Muscle of leg (tissue), 11 donors: ENCODE measurements around the gene ADPGK. TPM values are rescaled to one million over a fixed set of nuclear protein-coding genes. Genes with fewer than 3 reads are reported as not detected.
"Not testable (repeated sequence)": the region's sequence is repeated elsewhere in the genome, so short reads cannot be mapped to it uniquely, and the experiment has no call there.

ENCODE experiments used
- DNase-seq: peaks from one replicate; pipeline ENCODE4 v3.0.0; 2013
- H3K27ac ChIP-seq: one replicate; pipeline ENCODE4 v1.5.1; 2013; ENCODE audit warnings: mild to moderate bottlenecking, low read length, control low read depth
- H3K27me3 ChIP-seq: one replicate; pipeline ENCODE4 v1.6.1; 2013; ENCODE audit warnings: low read length; ENCODE audit not compliant: control insufficient read depth, insufficient read depth
- H3K36me3 ChIP-seq: one replicate; pipeline ENCODE4 v1.6.1; 2013; ENCODE audit warnings: low read length; ENCODE audit not compliant: control insufficient read depth, insufficient read depth
- H3K4me1 ChIP-seq: one replicate; pipeline ENCODE4 v1.6.1; 2013; ENCODE audit warnings: low read length; ENCODE audit not compliant: control insufficient read depth, insufficient read depth
- H3K4me3 ChIP-seq: one replicate; pipeline ENCODE4 v1.5.1; 2013; ENCODE audit warnings: low read length, control low read depth
- H3K9me3 ChIP-seq: replicated peaks from 2 replicates; pipeline ENCODE4 v1.6.1; 2013; ENCODE audit warnings: low read depth, low read length; ENCODE audit not compliant: control insufficient read depth
- WGBS: methylation state at CpG from one replicate; pipeline ENCODE4 v1.1.5; 2013; ENCODE audit warnings: missing lambda C conversion rate; ENCODE audit not compliant: insufficient coverage; 5-methylcytosine and 5-hydroxymethylcytosine counted together
- polyA plus RNA-seq, 8 donors: library from polyadenylated mRNA; unstranded; fragments of 120-200 nt; gene quantifications; one replicate each; pipeline versions ENCODE4 v1.2.1 to v1.2.3, GENCODE V29; 2013; ENCODE audit warnings: inconsistent platforms in 1 of 8, low replicate concordance in 1 of 8; ENCODE audit not compliant: insufficient read length in 8 of 8, insufficient read depth in 1 of 8
- total RNA-seq: library from RNA; stranded (reverse); fragments of 120-200 nt; gene quantifications from one replicate; pipeline ENCODE4 v1.2.4, GENCODE V29; 2013

The ADPGK gene
- total and polyA plus RNA-seq, 9 donors = 29.7 to 44.5 (median 36.3) TPM

DNA sequence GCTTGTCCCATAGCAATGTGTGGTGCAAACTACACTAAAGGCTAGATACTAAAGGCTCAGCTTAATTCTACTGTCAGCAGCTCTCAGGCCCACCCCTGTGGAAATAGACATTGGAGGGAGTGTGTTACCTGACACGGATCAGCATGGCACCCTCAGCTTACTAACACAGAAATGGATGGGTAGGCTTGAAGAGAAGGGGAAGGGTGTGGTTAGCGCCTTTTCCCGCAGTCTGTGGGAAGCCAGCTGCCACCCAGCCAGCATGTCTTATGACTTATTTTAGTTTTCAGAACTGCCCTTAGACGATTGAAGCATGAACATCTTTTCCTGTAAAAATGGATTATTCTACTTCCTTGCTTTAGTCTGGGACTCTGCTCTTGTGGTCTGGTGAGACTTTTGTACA, 25.8 kb upstream of the ADPGK start:
- 33% methylated on average over 1 of the region's 4 CpGs for WGBS

DNA sequence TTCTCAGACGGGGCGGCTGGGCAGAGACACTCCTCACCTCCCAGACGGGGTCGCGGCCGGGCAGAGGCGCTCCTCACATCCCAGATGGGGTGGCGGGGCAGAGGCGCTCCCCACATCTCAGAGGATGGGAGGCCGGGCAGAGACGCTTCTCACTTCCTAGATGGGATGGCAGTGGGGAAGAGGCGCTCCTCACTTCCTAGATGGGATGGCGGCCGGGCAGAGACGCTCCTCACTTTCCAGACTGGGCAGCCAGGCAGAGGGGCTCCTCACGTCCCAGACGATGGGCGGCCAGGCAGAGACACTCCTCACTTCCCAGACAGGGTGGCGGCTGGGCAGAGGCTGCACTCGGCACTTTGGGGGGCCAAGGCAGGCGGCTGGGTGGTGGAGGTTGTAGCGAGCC, 23.8 kb upstream of the ADPGK start:
- H3K27ac ChIP-seq, DNase-seq, H3K9me3 ChIP-seq, H3K36me3 ChIP-seq, H3K4me3 ChIP-seq, H3K4me1 ChIP-seq, H3K27me3 ChIP-seq: not testable (repeated sequence)
- 100% methylated on average over 1 of the region's 22 CpGs for WGBS

More for the DNA sequence above, 25.8 kb upstream of the ADPGK start:
- Histone ChIP-seq H3K36me3 (no peaks in the 10 kb centered on the region), H3K9me3 (no peaks in the 10 kb centered on the region), H3K27ac (no peak overlapping the region), H3K27me3 (peaks cover 2% of the 10 kb centered on the region), H3K4me1 (no peaks in the 10 kb centered on the region), H3K4me3 (no peak overlapping the region)
- DNase-seq = no peak

DNA sequence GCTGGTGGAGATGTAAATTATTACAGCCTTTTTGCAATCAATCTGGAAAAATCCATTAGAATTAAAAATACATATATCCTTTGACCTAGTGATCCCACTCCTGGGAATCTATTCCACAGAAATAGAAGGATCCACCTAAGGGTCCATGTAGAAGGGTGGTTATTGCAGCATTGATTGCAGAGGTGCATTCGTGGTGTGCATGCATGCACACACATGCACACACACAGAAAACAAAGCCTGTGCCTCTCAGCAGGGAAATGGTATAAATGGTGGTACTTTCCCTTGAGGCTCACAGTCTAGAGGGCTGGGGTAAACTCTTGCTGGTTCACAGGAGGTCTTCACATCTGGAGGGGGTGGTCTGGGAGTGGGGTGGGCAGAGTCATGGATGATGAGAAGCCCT, 19.4 kb upstream of the ADPGK start:
- no CpG with 5 or more reads among the region's 1 CpG for WGBS
- DNase-seq = no peak
- Histone ChIP-seq H3K36me3 (no peaks in the 10 kb centered on the region), H3K27ac (no peak overlapping the region), H3K4me1 (peaks cover 2% of the 10 kb centered on the region), H3K27me3 (peaks cover 2% of the 10 kb centered on the region), H3K4me3 (no peak overlapping the region), H3K9me3 (no peaks in the 10 kb centered on the region)

DNA sequence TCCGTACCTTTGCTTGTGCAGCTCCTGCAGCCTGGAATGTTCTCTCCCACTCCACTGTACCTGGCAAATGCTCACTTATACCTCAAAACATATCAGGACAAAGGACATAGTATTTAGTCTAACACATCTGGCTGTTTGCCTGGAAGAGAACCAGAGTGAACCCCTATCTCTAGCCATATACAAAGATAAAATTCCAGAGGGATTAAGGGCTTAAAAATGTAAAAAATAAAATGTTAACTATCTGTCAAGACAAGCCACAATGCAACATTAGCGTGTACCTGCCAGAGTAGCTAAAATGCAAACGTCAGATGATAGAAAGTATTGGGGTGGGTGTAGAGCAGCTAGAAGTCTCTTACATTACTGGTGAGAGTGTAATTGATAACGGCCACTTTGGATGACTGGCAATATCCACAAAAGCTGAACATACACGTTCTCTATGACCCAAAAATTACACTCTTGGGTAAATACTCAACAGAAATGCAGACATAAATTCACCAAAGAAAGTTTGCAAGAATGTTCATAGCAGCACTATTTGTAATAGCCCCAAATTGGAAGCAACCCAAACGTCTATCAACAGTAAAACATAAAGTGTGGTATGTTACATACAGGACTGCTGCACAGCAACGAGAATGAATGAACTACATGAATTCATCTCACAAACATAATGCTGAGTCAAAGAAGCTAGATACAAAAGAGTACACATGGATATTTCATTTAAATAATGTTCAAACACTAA, 18.2 kb upstream of the ADPGK start:
- H3K4me1 ChIP-seq = peaks cover 6% of the 10 kb centered on the region
- H3K27ac ChIP-seq = no peak overlapping the region
- H3K36me3 ChIP-seq = no peaks in the 10 kb centered on the region
- H3K9me3 ChIP-seq = no peaks in the 10 kb centered on the region
- DNase-seq = no peak
- H3K4me3 ChIP-seq = no peak overlapping the region
- peaks cover 6% of the 10 kb centered on the region for H3K27me3 ChIP-seq
- WGBS = 54% methylated on average over 1 of the region's 7 CpGs

DNA sequence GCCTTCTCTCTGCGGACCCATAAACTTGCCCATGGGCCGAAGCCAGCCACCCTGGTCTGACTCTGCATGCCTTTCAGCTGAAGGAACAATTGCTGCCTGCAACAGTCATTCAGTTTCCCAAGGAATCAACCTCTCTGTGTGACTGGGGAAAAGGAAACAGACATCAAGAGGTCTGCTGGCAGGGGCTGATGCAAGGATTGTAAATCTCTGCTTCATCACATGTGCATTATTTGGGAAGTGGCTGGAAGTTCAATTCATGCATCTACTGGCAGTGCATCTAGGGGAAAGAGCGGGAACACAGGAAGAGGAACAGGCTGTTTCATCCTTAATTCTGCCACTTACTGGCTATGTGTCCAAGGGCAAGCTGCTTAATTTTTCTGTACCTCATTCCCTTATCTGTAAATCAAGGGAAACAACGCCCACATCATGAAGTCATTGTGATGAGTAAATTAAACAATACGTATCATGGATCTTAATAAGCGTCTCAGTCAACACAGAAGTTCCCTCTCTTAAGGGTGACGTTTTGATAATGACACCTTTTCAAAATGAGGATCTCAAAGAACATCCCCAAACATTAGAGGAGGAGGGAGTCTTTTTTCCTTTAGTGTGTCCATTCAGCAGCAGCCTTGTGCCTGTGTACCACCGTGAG, 17.4 kb upstream of the ADPGK start:
- H3K27ac ChIP-seq = no peak overlapping the region
- DNase-seq = peak; percentile 35
- WGBS = 31% methylated on average over 2 of the region's 8 CpGs
- H3K4me3 ChIP-seq = no peak overlapping the region
- H3K36me3 ChIP-seq = no peaks in the 10 kb centered on the region
- H3K27me3 ChIP-seq = peaks cover 11% of the 10 kb centered on the region
- no peaks in the 10 kb centered on the region for H3K9me3 ChIP-seq
- peaks cover 11% of the 10 kb centered on the region for H3K4me1 ChIP-seq

DNA sequence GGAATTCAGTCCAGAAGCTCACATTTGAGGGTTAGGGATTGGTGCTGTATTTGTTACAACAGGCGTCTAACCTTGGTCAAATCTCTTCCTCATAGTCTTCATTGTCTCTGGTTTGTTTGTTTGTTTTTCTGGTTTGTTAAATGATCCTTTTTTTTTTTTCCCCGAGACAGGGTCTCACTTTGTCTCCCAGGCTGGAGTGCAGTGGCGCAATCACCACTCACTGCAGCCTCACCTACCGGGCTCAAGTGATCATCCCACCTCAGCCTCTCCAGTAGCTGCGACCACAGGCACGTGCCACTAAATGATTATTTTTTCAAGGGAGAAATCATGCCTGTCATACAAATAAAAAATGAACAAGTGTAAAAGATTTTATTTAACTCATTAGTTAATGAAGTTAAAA, 14.3 kb upstream of the ADPGK start:
- WGBS = 80% methylated on average over 2 of the region's 6 CpGs
- Histone ChIP-seq H3K27me3 (peaks cover 10% of the 10 kb centered on the region), H3K4me3 (no peak overlapping the region), H3K27ac (no peak overlapping the region), H3K4me1 (peaks cover 11% of the 10 kb centered on the region), H3K9me3 (no peaks in the 10 kb centered on the region), H3K36me3 (no peaks in the 10 kb centered on the region)
- DNase-seq = no peak

DNA sequence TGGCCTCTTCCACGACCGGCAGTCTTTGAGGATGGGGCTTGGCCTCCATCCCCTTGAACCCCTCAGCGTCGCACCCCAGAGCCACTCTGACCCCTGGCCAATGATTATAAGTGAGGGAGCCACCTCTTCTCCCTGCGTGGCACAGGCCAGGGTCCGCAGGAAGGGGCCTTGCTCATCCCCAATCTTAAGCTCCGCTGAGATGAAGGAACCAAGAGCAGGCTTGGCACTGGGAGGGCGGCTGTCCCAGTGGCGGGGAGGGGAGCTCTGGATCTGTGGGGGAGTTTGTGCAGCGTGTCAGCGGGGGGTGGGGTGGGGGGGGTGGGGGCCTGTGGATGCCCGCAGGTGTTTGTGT, 13.8 kb upstream of the ADPGK start:
- Histone ChIP-seq H3K27ac (no peak overlapping the region), H3K36me3 (no peaks in the 10 kb centered on the region), H3K4me3 (peak overlapping the region; percentile 50), H3K27me3 (peaks cover 12% of the 10 kb centered on the region), H3K4me1 (peaks cover 11% of the 10 kb centered on the region), H3K9me3 (no peaks in the 10 kb centered on the region)
- no peak for DNase-seq
- WGBS = no CpG with 5 or more reads among the region's 12 CpGs

DNA sequence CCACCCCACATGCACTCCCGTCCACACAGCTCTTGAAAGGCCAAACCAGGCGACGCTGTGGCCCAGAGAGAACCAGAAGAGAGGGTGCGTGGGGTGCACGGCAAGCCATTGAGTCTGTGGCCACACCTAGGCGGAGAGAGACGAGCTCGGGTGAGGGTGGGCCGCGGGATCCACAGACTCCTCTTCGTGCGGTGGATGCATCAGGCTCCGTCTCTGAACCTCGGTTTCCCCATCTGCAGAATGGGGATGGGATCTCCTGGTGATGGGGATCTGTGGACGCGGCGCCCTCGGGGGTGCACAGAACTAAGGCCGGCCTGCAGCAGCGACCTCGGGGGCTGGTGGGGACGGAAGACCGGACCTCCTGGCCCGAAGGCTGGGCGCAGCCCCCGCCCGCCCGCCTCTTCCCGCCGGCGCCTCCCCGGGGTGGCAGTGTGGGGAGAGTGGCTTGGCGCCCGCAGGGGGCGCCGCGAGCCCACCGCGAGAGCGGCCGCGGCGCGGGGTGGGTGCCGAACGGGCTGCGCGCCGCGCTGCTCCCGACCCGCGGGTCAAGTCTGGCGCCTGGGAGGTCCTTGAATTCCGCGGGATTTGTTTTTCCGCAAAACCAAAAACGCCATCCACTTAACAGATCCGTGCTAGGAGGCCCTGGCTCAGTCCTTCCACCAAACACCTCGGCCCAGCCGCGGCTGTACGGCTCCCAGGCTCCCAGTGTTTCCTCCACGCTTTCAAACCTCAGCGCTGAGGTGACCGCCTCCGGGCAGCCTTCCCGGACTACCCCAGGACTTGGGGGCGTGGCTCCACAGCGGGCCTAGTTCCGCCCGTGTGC, 13.2 kb upstream of the ADPGK start:
- Histone ChIP-seq H3K9me3 (no peaks in the 10 kb centered on the region), H3K4me3 (peak overlapping the region; percentile 50), H3K4me1 (peaks cover 11% of the 10 kb centered on the region), H3K36me3 (no peaks in the 10 kb centered on the region), H3K27me3 (peaks cover 12% of the 10 kb centered on the region), H3K27ac (no peak overlapping the region)
- WGBS = 4% methylated on average over 63 of the region's 72 CpGs
- DNase-seq = peak; percentile 77

DNA sequence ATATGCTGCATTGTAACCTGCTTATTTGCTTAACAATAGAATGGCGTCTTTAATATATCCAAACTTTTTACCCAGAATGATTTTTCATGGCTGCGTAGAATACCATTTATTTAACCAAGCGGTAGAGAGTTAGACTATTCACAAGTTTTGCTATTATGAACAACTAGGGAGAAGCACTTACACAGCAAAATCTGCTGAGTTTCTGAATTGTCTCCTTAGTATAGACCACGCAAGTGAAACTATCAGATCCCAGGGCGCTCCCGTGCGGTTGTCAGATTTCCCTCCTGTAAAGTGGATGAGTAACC, 12.6 kb upstream of the ADPGK start:
- no peak for DNase-seq
- Histone ChIP-seq H3K27ac (no peak overlapping the region), H3K36me3 (no peaks in the 10 kb centered on the region), H3K4me1 (peaks cover 11% of the 10 kb centered on the region), H3K4me3 (peak overlapping the region; percentile 31), H3K9me3 (no peaks in the 10 kb centered on the region), H3K27me3 (peaks cover 12% of the 10 kb centered on the region)
- WGBS = 40% methylated on average over 1 of the region's 7 CpGs
